Activated B cell treated with CpG ODN at 0.5 μM for 24 hours (primary cell): ENCODE data around the gene SPSB2. TPM values are rescaled to one million over a fixed set of nuclear protein-coding genes. Genes with fewer than 3 reads are reported as not detected.

Source experiments
- ATAC-seq: fragments of 200-7000 bp; cut with Tn5 transposase; one replicate; pipeline ENCODE4 v1.10.0; 2021; ENCODE audit warnings: low read depth, mild to moderate bottlenecking, moderate library complexity
- CTCF ChIA-PET: fragments of 350-600 bp; sonication (Branson Sonifier 250); formaldehyde crosslinking; loops from one replicate; lab custom pipeline; 2021; ENCODE audit warnings: antibody characterized with exemption; lab: Charles Lee
- POLR2A ChIA-PET: fragments of 350-600 bp; sonication (Branson Sonifier 250); formaldehyde crosslinking; loops from one replicate; lab custom pipeline; 2021; ENCODE audit warnings: antibody characterized with exemption; lab: Charles Lee
- DNase-seq: peaks from one replicate; pipeline ENCODE4 v3.0.0; 2022
- H3K27ac Mint-ChIP-seq: one replicate; pipeline ENCODE4 v1.8.0; 2020; ENCODE audit warnings: mixed read lengths
- H3K27me3 Mint-ChIP-seq: one replicate; pipeline ENCODE4 v1.8.0; 2021; ENCODE audit warnings: mixed read lengths
- H3K36me3 Mint-ChIP-seq: one replicate; pipeline ENCODE4 v1.8.0; 2021; ENCODE audit warnings: low read depth, mixed read lengths
- H3K4me1 Mint-ChIP-seq: one replicate; pipeline ENCODE4 v1.8.0; 2021; ENCODE audit warnings: mixed read lengths
- H3K4me3 Mint-ChIP-seq: one replicate; pipeline ENCODE4 v1.8.0; 2020; ENCODE audit warnings: mild to moderate bottlenecking, mixed read lengths
- H3K9me3 Mint-ChIP-seq: one replicate; pipeline ENCODE4 v1.8.0; 2020; ENCODE audit warnings: mixed read lengths
- CTCF ChIP-seq: fragments of 200-600 bp; IDR thresholded peaks from one replicate; pipeline ENCODE4 v1.8.0; 2022; ENCODE audit warnings: antibody characterized with exemption, mild to moderate bottlenecking
- intact Hi-C: fragments of 100-400 bp; cut with micrococcal nuclease; formaldehyde crosslinking; loops from one replicate; pipeline ENCODE4 v1.15.1; 2024
- total RNA-seq: library from RNA; stranded (reverse); gene quantifications from 2 replicates; pipeline ENCODE4 v1.2.3, GENCODE V29; 2022

SPSB2 gene
- total RNA-seq, 1 donor from 2014 or later, result 14.4 TPM

DNA sequence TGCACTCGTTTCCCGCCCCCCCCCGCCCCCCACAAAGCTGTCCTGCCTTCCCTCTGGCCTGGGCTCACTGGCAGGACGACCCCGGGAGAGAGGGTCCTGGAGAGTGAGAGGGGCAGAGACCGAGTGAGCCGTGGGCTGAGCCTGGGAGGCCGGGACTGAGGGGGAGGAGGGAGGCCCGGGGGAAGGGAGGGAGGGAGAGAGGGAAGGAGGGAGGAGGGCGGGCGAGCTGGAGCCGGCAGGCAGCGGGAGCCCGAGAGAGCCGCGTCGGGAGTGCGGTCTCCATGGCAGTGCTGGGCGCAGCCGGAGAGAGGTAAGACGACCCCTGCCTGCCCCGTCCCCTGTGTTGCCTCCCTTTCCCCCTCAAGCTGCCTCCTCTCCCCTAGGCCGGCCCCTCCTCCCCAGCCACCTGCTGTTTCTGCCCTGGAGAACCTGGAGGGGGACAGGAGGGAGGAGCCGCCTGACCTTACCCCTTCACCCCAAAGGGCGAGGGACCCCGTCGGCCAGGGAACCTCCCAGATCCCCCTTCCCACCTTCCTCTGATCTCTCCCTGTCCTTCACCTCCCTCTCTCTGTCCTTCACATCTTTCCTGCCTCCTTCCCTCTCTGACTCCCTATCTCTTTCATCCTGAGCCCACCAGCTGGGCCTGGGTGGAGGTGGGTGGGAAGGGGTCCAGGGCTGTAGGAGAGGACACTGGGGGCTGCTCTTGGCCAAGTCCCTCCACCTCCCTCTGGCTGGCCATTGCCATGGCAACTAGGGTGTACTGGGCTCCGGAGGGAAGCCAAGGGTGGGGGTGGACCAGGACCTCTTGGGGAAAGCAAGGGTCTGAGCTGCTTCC, 51.3 kb downstream of the SPSB2 start, which contains the start of gene GPR162:
Gene GPR162 (plus strand): TSS at position 231 of the 835 bp plus-strand sequence. CDS start 2,078 bp downstream, outside the sequence.
- ATAC-seq (no peak), DNase-seq (no peak)
- Mint-ChIP-seq H3K4me1 (peaks cover 16% of the 10 kb centered on the region), H3K36me3 (no peaks in the 10 kb centered on the region), H3K4me3 (no peak within 1 kb of the TSS), H3K27me3 (peaks cover 54% of the 10 kb centered on the region), H3K27ac (no peak within 1 kb of the TSS), H3K9me3 (no peaks in the 10 kb centered on the region)
- CTCF ChIA-PET, result interaction anchor here (1.5 kb wide), 1 partner anchor 12 kb away, joined by 4 read pairs; no protein-coding TSS in a partner anchor
- TF ChIP-seq CTCF, result no peak
- intact Hi-C loops, result loop anchor here (1.0 kb wide), 1 partner anchor 215 kb away; the partner anchor contains the start of gene CHD4
- POLR2A ChIA-PET, result interaction anchor here (0.7 kb wide), 1 partner anchor 143 kb away, joined by 3 read pairs; no protein-coding TSS in a partner anchor

Other genes starting within 250 kb of the SPSB2 start
- 27.7 and 30.4 TPM in 2 replicates for gene LPAR5, start 237.3 kb downstream of the SPSB2 start, total RNA-seq
- 5.4 and 7.7 TPM in 2 replicates for gene ACRBP, start 225.9 kb downstream of the SPSB2 start, total RNA-seq
- gene ING4, start 210.2 kb downstream of the SPSB2 start, total RNA-seq, result 31.6 and 39.2 TPM in 2 replicates
- gene ZNF384, start 183.9 kb downstream of the SPSB2 start, total RNA-seq, result 81.7 and 98.6 TPM in 2 replicates
- gene PIANP, start 172.5 kb downstream of the SPSB2 start, total RNA-seq, result 0.24 and 0.40 TPM in 2 replicates
- gene COPS7A, start 149.3 kb downstream of the SPSB2 start, total RNA-seq, result 28.1 and 35.8 TPM in 2 replicates
- gene MLF2, start 120.2 kb downstream of the SPSB2 start, total RNA-seq, result 102 and 105 TPM in 2 replicates
- gene PTMS, start 106.9 kb downstream of the SPSB2 start, total RNA-seq, result 4.8 and 6.4 TPM in 2 replicates
- 0.12 TPM in 1 of 2 replicates, not detected in the other for gene LAG3, start 100.8 kb downstream of the SPSB2 start, total RNA-seq
- 0.22 and 0.32 TPM in 2 replicates for gene CD4, start 83.8 kb downstream of the SPSB2 start, total RNA-seq
- not detected in 2 replicates for gene GPR162, start 51.5 kb downstream of the SPSB2 start, total RNA-seq
- not detected in 2 replicates for gene P3H3, start 44.9 kb downstream of the SPSB2 start, total RNA-seq
- 0.51 and 0.60 TPM in 2 replicates for gene GNB3, start 32.4 kb downstream of the SPSB2 start, total RNA-seq
- gene CDCA3, start 22.0 kb downstream of the SPSB2 start, total RNA-seq, result 1.2 and 1.6 TPM in 2 replicates
- gene USP5, start 21.2 kb downstream of the SPSB2 start, total RNA-seq, result 108 and 110 TPM in 2 replicates
- gene TPI1, start 5.8 kb downstream of the SPSB2 start, total RNA-seq, result 306 and 318 TPM in 2 replicates
- gene LRRC23, start 31.5 kb upstream of the SPSB2 start, total RNA-seq, result 7.7 and 8.8 TPM in 2 replicates
- 20.9 and 31.0 TPM in 2 replicates for gene ENO2, start 41.3 kb upstream of the SPSB2 start, total RNA-seq
- 42.8 and 50.9 TPM in 2 replicates for gene ATN1, start 54.7 kb upstream of the SPSB2 start, total RNA-seq
- gene RNU7-1, start 70.5 kb upstream of the SPSB2 start, total RNA-seq, result not detected in 2 replicates
- gene C12orf57, start 70.7 kb upstream of the SPSB2 start, total RNA-seq, result 54.8 and 63.4 TPM in 2 replicates
- gene PTPN6, start 78.1 kb upstream of the SPSB2 start, total RNA-seq, result 371 and 393 TPM in 2 replicates
- 240 and 255 TPM in 2 replicates for gene PHB2, start 97.4 kb upstream of the SPSB2 start, total RNA-seq
- gene EMG1, start 97.6 kb upstream of the SPSB2 start, total RNA-seq, result 89.2 and 91.1 TPM in 2 replicates
- 19.3 and 21.3 TPM in 2 replicates for gene LPCAT3, start 145.2 kb upstream of the SPSB2 start, total RNA-seq
- 0.71 and 1.6 TPM in 2 replicates for gene C1S, start 187.4 kb upstream of the SPSB2 start, total RNA-seq
- gene C1R, start 219.1 kb upstream of the SPSB2 start, total RNA-seq, result 0.54 and 0.78 TPM in 2 replicates
- 13.5 and 19.2 TPM in 2 replicates for gene C1RL, start 235.9 kb upstream of the SPSB2 start, total RNA-seq